BE2C (cell line): Measurements from ENCODE around the gene COL12A1.

ENCODE experiments used
- DNase-seq: peaks from one replicate; pipeline ENCODE4 v3.0.0-alpha.2; 2020
- H3K27me3 ChIP-seq: fragments of 250-450 bp; sonication (Bioruptor Pico); 2 replicates; pipeline ENCODE4 v1.5.1; 2020; ENCODE audit warnings: mild to moderate bottlenecking
- H3K36me3 ChIP-seq: fragments of 250-450 bp; sonication (Bioruptor Pico); 2 replicates; pipeline ENCODE4 v1.5.1; 2020; ENCODE audit warnings: mild to moderate bottlenecking
- H3K4me1 ChIP-seq: fragments of 250-450 bp; sonication (Bioruptor Pico); 2 replicates; pipeline ENCODE4 v1.5.1; 2020
- H3K4me3 ChIP-seq: 2 replicates; pipeline ENCODE4 v1.5.1; 2011; ENCODE audit warnings: low read depth, low read length
- H3K9me3 ChIP-seq: fragments of 250-450 bp; sonication (Bioruptor Pico); 2 replicates; pipeline ENCODE4 v1.5.1; 2020
- CTCF ChIP-seq: IDR thresholded peaks from 2 replicates; pipeline ENCODE4 v1.5.1; 2012; ENCODE audit warnings: mild to moderate bottlenecking, low read depth, low read length

Gene COL12A1

GRCh38 chr6:75157336-75157735 lies 48.5 kb downstream of the COL12A1 start:
- TF ChIP-seq CTCF = no peak
- no peaks in the 10 kb centered on the region for H3K27me3 ChIP-seq
- no peak for DNase-seq

GRCh38 chr6:75156186-75156878 lies 49.5 kb downstream of the COL12A1 start:
- DNase-seq = no peak
- Histone ChIP-seq H3K27me3 (no peaks in the 10 kb centered on the region), H3K36me3 (no peaks in the 10 kb centered on the region), H3K4me1 (no peaks in the 10 kb centered on the region), H3K9me3 (no peaks in the 10 kb centered on the region; the same call in 1 of the 2 replicates), H3K4me3 (no peak overlapping the region)
- TF ChIP-seq CTCF = no peak

More at GRCh38 chr6:75157336-75157735, 48.5 kb downstream of the COL12A1 start:
- no peak overlapping the region for H3K4me3 ChIP-seq
- H3K4me1 ChIP-seq = no peaks in the 10 kb centered on the region
- H3K36me3 ChIP-seq = no peaks in the 10 kb centered on the region
- H3K9me3 ChIP-seq = no peaks in the 10 kb centered on the region; the same call in 1 of the 2 replicates

GRCh38 chr6:75155631-75156030 lies 50.2 kb downstream of the COL12A1 start:
- no peaks in the 10 kb centered on the region for H3K9me3 ChIP-seq
- H3K36me3 ChIP-seq = no peaks in the 10 kb centered on the region
- H3K4me3 ChIP-seq = no peak overlapping the region
- no peak for DNase-seq
- TF ChIP-seq CTCF = no peak
- no peaks in the 10 kb centered on the region for H3K27me3 ChIP-seq
- H3K4me1 ChIP-seq = no peaks in the 10 kb centered on the region

- Histone ChIP-seq H3K36me3 (no peaks in the 10 kb centered on the region), H3K4me3 (no peak overlapping the region), H3K9me3 (no peaks in the 10 kb centered on the region), H3K4me1 (no peaks in the 10 kb centered on the region), H3K27me3 (no peaks in the 10 kb centered on the region)
- DNase-seq = no peak
- no peak for TF ChIP-seq CTCF
Measured at GRCh38 chr6:75154973-75155372, 50.9 kb downstream of the COL12A1 start.

- no peak for TF ChIP-seq CTCF
- no peak overlapping the region for H3K4me3 ChIP-seq
- no peaks in the 10 kb centered on the region for H3K4me1 ChIP-seq
- H3K27me3 ChIP-seq = no peaks in the 10 kb centered on the region
- no peaks in the 10 kb centered on the region for H3K36me3 ChIP-seq
- DNase-seq = no peak
- no peaks in the 10 kb centered on the region for H3K9me3 ChIP-seq
Measured at GRCh38 chr6:75150685-75151412, 55.0 kb downstream of the COL12A1 start.

- Histone ChIP-seq H3K27me3 (no peaks in the 10 kb centered on the region), H3K4me3 (no peak overlapping the region), H3K4me1 (no peaks in the 10 kb centered on the region), H3K36me3 (no peaks in the 10 kb centered on the region), H3K9me3 (no peaks in the 10 kb centered on the region)
- DNase-seq = no peak
- no peak for TF ChIP-seq CTCF
Measured at GRCh38 chr6:75149696-75150095, 56.2 kb downstream of the COL12A1 start.
